HG02840 (cell line): Measurements from ENCODE around the gene SERPINB2.
A peak's percentile ranks its signal among the peaks of the same experiment; 100 is the strongest.
"Not testable (repeated sequence)": the region's sequence is repeated elsewhere in the genome, so short reads cannot be mapped to it uniquely, and the experiment has no call there.

Experiments
- ATAC-seq: cut with Tn5 transposase; IDR thresholded peaks from one replicate; pipeline ENCODE4 v1.9.1; 2021; ENCODE audit warnings: mild to moderate bottlenecking, moderate library complexity, moderate number of reproducible peaks; ENCODE audit not compliant: unreplicated experiment, low FRiP score

The SERPINB2 gene

GRCh38 chr18:63930773-63931354 lies 43.4 kb downstream of the SERPINB2 start:
- no peak for ATAC-seq

GRCh38 chr18:63936156-63936931 lies 48.8 kb downstream of the SERPINB2 start:
- peak; percentile 100 for ATAC-seq

DNA sequence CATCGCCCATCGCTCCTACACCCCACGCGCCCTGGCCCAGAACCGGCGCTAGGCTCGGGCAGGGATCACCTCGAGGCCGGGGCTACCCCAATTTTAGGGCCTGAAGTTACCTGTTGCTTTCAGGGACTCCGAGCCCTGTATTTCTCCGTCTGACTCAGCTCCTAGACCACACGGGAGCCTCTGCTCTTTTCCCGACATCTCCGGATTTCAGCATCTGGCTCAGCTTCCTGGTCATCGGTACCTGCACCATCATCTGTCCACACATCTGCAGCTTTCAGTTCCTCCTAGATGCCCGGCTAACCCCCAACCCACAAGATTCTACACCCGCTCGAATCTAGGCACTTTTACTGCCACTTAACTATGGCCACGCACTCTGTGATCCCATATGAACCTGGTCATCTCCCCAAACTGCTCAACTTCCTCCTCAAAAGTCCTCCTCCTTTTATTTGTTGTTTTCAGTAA lies 49.5 kb downstream of the SERPINB2 start:
- ATAC-seq, result no peak

- ATAC-seq, result no peak
Observed at GRCh38 chr18:63940008-63940407, 52.5 kb downstream of the SERPINB2 start.

- ATAC-seq, result not testable (repeated sequence)
Observed at GRCh38 chr18:63940543-63941050, 53.1 kb downstream of the SERPINB2 start.

DNA sequence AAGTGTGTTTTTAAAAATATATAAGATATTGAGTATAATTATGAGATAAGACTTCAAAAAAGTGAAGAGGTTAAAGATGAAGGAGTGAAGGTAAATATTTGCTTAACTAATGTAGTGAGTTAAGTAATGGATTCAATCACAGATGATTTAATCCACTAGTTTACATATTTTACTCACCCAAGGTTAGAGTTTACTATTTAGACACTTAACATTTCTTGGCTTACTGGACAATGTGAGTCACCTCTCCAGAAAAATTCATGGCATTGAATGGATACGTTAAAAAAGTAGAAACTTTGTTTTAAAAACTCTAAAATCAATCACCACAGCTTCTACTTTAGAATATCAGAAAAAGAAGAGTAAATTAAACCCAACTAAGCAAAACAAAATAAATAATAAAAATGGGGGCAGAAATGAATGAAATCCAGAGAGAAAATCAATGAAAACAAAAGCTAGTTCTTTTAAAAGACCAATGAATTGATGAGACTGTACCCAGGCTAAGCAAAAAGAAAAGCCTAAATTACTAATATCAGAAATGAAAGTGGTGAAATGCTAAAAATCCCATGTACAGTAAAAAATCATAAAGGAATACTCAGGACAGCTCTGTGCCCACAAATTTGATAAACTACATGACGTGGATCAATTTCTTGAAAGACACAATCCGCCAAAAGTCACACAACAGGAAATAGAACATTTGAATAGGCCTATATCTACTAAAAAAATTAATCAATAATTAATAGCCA lies 59.7 kb downstream of the SERPINB2 start:
- no peak for ATAC-seq

GRCh38 chr18:63949068-63949737 lies 61.7 kb downstream of the SERPINB2 start, which contains the start of gene HMSD:
TSS of gene HMSD (plus strand) at chr18:63949301. CDS start at chr18:63953456, 4,155 bp downstream.
- peak; percentile 76 for ATAC-seq

DNA sequence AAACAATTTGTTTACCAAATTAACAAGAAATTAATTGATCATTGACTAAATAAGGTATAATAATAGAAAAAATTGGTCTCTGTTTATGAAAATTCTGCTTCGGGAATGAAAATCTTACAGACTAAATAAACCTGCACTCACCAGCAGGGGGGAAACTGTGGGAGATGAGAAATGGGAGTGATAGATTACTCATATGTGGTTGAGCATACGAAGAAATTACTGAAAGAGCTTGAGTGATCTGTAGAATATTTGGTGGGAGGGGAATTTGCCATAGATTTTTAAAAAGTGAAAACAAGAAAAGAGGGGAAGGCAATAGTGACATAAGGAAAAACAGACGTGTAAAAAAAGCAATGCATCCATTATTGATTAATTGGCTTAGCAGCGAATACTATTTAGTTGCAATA lies 63.8 kb downstream of the SERPINB2 start:
- ATAC-seq, result peak; percentile 42
